Measurements from ENCODE around the gene RETREG1. TPM values are rescaled to one million over a fixed set of nuclear protein-coding genes. Genes with fewer than 3 reads are reported as not detected.

Gene RETREG1
- total RNA-seq, 1 donor from 2014 or later, result 3.0 TPM

- no peaks in the 10 kb centered on the region for H3K4me1 Mint-ChIP-seq
- Histone ChIP-seq H3K9ac (no peak overlapping the region), H3K9me3 (ENCODE audit: low read depth) (no peaks in the 10 kb centered on the region), H3K27ac (no peak overlapping the region), H3K79me2 (ENCODE audit: low read depth) (no peaks in the 10 kb centered on the region), H3K4me3 (no peak overlapping the region), H3F3A (ENCODE audit: low read depth) (no peaks in the 10 kb centered on the region), H4K20me1 (ENCODE audit: low read depth) (no peaks in the 10 kb centered on the region), H3K27me3 (no peaks in the 10 kb centered on the region), H3K4me1 (no peaks in the 10 kb centered on the region), H3K4me2 (no peak overlapping the region), H2AFZ (replicated peaks) (no peak overlapping the region), H3K36me3 (no peaks in the 10 kb centered on the region)
- no peak overlapping the region for H3K27ac Mint-ChIP-seq
- no peak for TF ChIP-seq CTCF (IDR thresholded peaks at IDR 0.05)
- no peak for TF ChIP-seq EZH2phosphoT487 (IDR thresholded peaks at IDR 0.05)
- TF ChIP-seq EZH2 (IDR thresholded peaks at IDR 0.05), result no peak
- H3K36me3 Mint-ChIP-seq, result peaks cover 3% of the 10 kb centered on the region
- no peak overlapping the region for H3K4me3 Mint-ChIP-seq
- DNase-seq (ENCODE audit: low spot score), result no peak
- H3K27me3 Mint-ChIP-seq (ENCODE audit: insufficient read depth, low read depth), result peaks cover 5% of the 10 kb centered on the region
- no peaks in the 10 kb centered on the region for H3K9me3 Mint-ChIP-seq
Measured at GRCh38 chr5:16565118-16565517, 51.7 kb downstream of the RETREG1 start.

- no peak for TF ChIP-seq EZH2 (IDR thresholded peaks at IDR 0.05)
- no peak for TF ChIP-seq EZH2phosphoT487 (IDR thresholded peaks at IDR 0.05)
- no peak for TF ChIP-seq CTCF (IDR thresholded peaks at IDR 0.05)
- no peak overlapping the region for H3K27ac Mint-ChIP-seq
- H3K4me1 ChIP-seq, result no peaks in the 10 kb centered on the region
Measured at GRCh38 chr5:16564248-16564867, 52.4 kb downstream of the RETREG1 start.

GRCh38 chr5:16563686-16564085 lies 53.1 kb downstream of the RETREG1 start:
- Mint-ChIP-seq H3K4me1 (no peaks in the 10 kb centered on the region), H3K27ac (no peak overlapping the region), H3K27me3 (ENCODE audit: insufficient read depth, low read depth) (peaks cover 5% of the 10 kb centered on the region), H3K36me3 (peaks cover 3% of the 10 kb centered on the region), H3K9me3 (no peaks in the 10 kb centered on the region), H3K4me3 (no peak overlapping the region)
- Histone ChIP-seq H3K4me1 (no peaks in the 10 kb centered on the region), H3K4me3 (no peak overlapping the region), H4K20me1 (ENCODE audit: low read depth) (no peaks in the 10 kb centered on the region), H3K79me2 (ENCODE audit: low read depth) (no peaks in the 10 kb centered on the region), H3K9me3 (ENCODE audit: low read depth) (no peaks in the 10 kb centered on the region), H3F3A (ENCODE audit: low read depth) (no peaks in the 10 kb centered on the region), H3K36me3 (no peaks in the 10 kb centered on the region), H3K27me3 (no peaks in the 10 kb centered on the region), H2AFZ (replicated peaks) (no peak overlapping the region), H3K4me2 (no peak overlapping the region), H3K27ac (no peak overlapping the region), H3K9ac (no peak overlapping the region)
- TF ChIP-seq EZH2 (IDR thresholded peaks at IDR 0.05) (no peak), CTCF (IDR thresholded peaks at IDR 0.05) (no peak), EZH2phosphoT487 (IDR thresholded peaks at IDR 0.05) (no peak)
- DNase-seq (ENCODE audit: low spot score), result no peak

More at GRCh38 chr5:16564248-16564867, 52.4 kb downstream of the RETREG1 start:
- no peaks in the 10 kb centered on the region for H3K9me3 Mint-ChIP-seq
- H3K27me3 Mint-ChIP-seq (ENCODE audit: insufficient read depth, low read depth), result peaks cover 5% of the 10 kb centered on the region
- H3K4me2 ChIP-seq, result no peak overlapping the region
- no peak overlapping the region for H3K9ac ChIP-seq
- DNase-seq (ENCODE audit: low spot score), result no peak
- no peak overlapping the region for H2AFZ ChIP-seq (replicated peaks)
- no peak overlapping the region for H3K27ac ChIP-seq
- no peaks in the 10 kb centered on the region for H4K20me1 ChIP-seq (ENCODE audit: low read depth)
- peaks cover 3% of the 10 kb centered on the region for H3K36me3 Mint-ChIP-seq
- H3K79me2 ChIP-seq (ENCODE audit: low read depth), result no peaks in the 10 kb centered on the region
- no peaks in the 10 kb centered on the region for H3F3A ChIP-seq (ENCODE audit: low read depth)
- H3K4me1 Mint-ChIP-seq, result no peaks in the 10 kb centered on the region
- H3K36me3 ChIP-seq, result no peaks in the 10 kb centered on the region
- no peaks in the 10 kb centered on the region for H3K9me3 ChIP-seq (ENCODE audit: low read depth)
- H3K4me3 ChIP-seq, result no peak overlapping the region
- H3K4me3 Mint-ChIP-seq, result no peak overlapping the region
- no peaks in the 10 kb centered on the region for H3K27me3 ChIP-seq

Data from neural progenitor cell (in vitro differentiated cells).